HFFc6 (cell line): Measurements from ENCODE around the gene GRAMD1B. TPM values are rescaled to one million over a fixed set of nuclear protein-coding genes. Genes with fewer than 3 reads are reported as not detected.

Experiments
- DNase-seq: peaks from one replicate; pipeline ENCODE4 v3.0.0-alpha.2; 2018
- H3K27ac Mint-ChIP-seq: 2 replicates; pipeline ENCODE4 v1.8.0; 2020; ENCODE audit warnings: mild to moderate bottlenecking, mixed read lengths
- H3K27me3 Mint-ChIP-seq: 2 replicates; pipeline ENCODE4 v1.8.0; 2021; ENCODE audit warnings: mild to moderate bottlenecking, moderate library complexity, mixed read lengths; ENCODE audit not compliant: insufficient read depth
- H3K36me3 Mint-ChIP-seq: 2 replicates; pipeline ENCODE4 v1.8.0; 2021; ENCODE audit warnings: low read depth, mixed read lengths
- H3K4me1 Mint-ChIP-seq: 2 replicates; pipeline ENCODE4 v1.8.0; 2020; ENCODE audit warnings: low read depth, mixed read lengths
- H3K4me3 Mint-ChIP-seq: 2 replicates; pipeline ENCODE4 v1.8.0; 2020; ENCODE audit warnings: mild to moderate bottlenecking, moderate library complexity, mixed read lengths
- H3K9me3 Mint-ChIP-seq: 2 replicates; pipeline ENCODE4 v1.8.0; 2020; ENCODE audit warnings: mild to moderate bottlenecking, mixed read lengths
- CTCF ChIP-seq: fragments of 200-600 bp; sonication (generic); IDR thresholded peaks from 2 replicates; pipeline ENCODE4 v1.5.0; 2021; ENCODE audit warnings: antibody characterized with exemption, mild to moderate bottlenecking
- microRNA-seq: library from miRNA; unstranded; fragments of <30 nt; microRNA quantifications from one replicate; pipeline ENCODE4, GENCODE V29; 2019
- total RNA-seq, 6 experiments: library from RNA; stranded (reverse); fragmentation: NEBNext Ultra II Directional; extraction: Animal tissue kit (Norgen Biotek cat#: 25700); gene quantifications; 2 replicates in 1 of 6; 3 replicates in 5 of 6; pipeline ENCODE4 v1.2.3, GENCODE V29; 2021

Gene GRAMD1B
- total RNA-seq, 6 experiments from 2014 or later, result 46.1 to 54.5 (median 51.3) TPM

DNA sequence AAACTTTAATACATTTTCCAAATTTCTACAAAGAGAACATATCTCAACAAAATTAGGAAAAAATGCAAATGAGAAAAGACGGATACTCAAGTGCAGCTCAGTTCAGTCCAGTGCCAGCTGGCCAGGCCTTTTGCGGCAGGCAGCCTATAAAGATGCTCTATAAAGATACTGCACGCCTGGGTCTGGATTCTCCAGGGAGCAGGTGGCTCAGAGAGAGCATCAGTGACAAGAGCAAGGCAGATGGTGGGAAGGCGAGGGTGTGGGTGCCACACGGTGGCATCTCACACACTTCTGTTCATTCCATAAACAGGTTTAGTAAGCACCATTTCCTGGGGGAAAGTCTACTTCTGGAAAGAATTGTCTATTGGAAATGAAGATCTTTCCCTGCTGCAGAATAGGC lies 242.5 kb downstream of the GRAMD1B start:
- no peaks in the 10 kb centered on the region for H3K36me3 Mint-ChIP-seq
- DNase-seq, result no peak
- no peak overlapping the region for H3K27ac Mint-ChIP-seq
- TF ChIP-seq CTCF, result no peak
- H3K4me1 Mint-ChIP-seq, result peaks cover 13% of the 10 kb centered on the region
- no peak overlapping the region for H3K4me3 Mint-ChIP-seq
- no peaks in the 10 kb centered on the region for H3K9me3 Mint-ChIP-seq
- peaks cover 18% of the 10 kb centered on the region for H3K27me3 Mint-ChIP-seq

GRCh38 chr11:123674297-123674696 lies 244.2 kb downstream of the GRAMD1B start:
- DNase-seq, result no peak
- Mint-ChIP-seq H3K9me3 (no peaks in the 10 kb centered on the region), H3K4me1 (peaks cover 13% of the 10 kb centered on the region), H3K4me3 (no peak overlapping the region), H3K27me3 (peaks cover 25% of the 10 kb centered on the region), H3K36me3 (no peaks in the 10 kb centered on the region), H3K27ac (no peak overlapping the region)
- TF ChIP-seq CTCF, result no peak

Small RNA genes within 50 kb of the gene (microRNA-seq; reads per million reads assigned to microRNA genes)
- not detected for gene MIR4493

Other genes with a start within 250 kb of the GRAMD1B start
- gene CLMP, start 235.0 kb upstream of the GRAMD1B start, total RNA-seq, result 100 to 1,000 TPM; 126 to 201 (median 138) TPM
- gene SCN3B, start 224.4 kb downstream of the GRAMD1B start, total RNA-seq, result not detected